NOMO-1 treated with DMSO at 0.1 percent for 48 hours (cell line): ENCODE results near the gene CRTAP.

ENCODE experiments used
- DNase-seq: peaks from one replicate; lab custom pipeline; 2025; ENCODE audit not compliant: unreplicated experiment; lab: John Stamatoyannopoulos, UW

The CRTAP gene

DNA sequence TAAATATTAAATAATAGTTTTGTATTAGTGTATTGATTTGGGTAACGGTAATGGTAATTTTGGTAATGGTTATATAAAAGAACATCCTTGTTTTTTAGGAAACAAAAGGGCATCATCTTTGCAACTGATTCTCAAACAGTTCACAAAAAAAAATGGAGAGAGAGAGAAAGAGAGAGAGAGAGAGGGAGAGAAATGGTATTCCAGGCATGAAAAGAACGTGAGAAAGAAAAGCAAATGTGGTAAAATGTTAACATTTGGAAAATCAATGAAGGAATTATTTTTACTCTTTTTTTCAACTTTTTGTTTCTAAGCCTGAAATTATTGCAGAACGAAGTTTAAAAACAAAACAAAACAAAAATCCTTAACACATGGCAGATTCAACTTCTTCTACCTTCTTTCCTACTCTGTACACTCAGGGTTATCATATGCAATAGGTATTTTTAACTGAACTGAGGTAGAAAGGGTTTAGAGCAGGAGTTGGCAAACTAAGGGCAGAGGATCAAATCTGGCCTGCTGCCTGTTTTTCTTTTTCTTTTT, 14.6 kb upstream of the CRTAP start:
- DNase-seq: no peak

DNA sequence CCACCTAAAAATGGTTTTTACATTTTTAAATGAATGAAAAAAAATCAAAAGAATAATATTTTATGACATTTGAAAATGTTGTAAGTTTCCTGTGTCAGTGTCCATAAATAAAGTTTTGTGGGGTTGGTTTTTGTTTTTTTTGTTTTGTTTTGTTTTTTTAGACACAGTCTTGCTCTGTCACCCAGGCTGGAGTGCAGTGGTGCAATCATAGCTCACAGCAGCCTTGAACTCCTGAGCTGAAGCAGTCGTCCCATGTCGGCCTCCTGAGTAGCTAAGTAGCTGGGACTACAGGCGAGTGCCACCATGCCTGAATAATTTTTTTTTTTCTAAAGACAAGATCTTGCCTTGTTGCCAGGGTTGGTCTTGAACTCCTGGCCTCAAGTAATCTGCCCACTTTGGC, 14.1 kb upstream of the CRTAP start:
- no peak for DNase-seq

DNA sequence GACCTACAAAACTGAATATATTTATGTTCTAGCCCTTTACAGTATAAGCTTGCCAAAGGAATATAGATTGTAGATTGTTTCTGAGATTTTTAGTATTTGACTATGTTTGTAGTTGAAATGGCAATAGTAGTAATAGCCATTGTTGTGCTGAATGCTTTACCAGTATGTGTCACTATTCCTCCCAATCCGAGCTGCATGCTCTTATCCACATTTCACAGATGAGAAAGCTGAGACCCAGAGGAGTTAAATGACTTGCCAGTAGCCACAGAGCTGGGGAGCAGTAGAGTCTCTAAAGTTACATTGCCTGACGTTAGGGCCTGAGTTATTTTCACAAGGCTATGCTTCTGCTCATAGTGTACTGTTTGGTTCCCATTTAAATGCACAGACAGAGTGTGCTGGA, 13.6 kb upstream of the CRTAP start:
- no peak for DNase-seq

DNA sequence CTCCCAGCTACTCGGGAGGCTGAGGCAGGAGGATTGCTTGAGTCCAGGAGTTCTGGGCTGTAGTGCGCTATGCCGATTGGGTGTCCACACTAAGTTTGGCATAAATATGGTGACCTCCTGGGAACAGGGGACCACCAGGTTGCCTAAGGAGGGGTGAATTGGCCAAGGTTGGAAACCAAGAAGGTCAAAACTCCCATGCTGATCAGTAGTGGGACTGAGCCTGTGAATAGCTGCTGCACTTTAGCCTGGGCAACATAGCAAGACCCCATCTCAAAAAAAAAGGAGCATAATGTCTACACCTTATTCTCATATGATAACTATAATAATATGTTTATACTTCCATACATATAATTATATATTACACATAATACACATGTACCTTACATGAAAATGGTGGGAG, 10.8 kb upstream of the CRTAP start:
- no peak for DNase-seq

DNA sequence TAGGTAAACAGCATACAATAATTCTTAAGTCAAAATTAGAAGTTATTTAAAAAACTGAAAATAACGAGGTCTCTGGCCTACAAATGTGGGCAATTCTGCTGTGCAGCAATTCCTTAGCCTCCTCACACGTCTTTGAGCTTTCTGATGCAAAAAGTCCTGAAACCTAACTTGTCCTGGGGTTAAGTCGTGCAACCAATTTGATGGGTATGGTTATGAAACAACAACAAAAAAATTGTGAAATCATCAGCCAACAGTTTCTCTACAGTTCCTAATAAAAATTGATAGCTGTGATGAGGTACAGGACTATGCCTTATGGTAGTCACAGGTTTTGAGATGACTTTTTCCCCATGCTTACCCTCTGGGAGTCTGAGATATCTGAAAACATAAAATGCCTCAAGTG, 10.3 kb upstream of the CRTAP start:
- peak; percentile 62 for DNase-seq

DNA sequence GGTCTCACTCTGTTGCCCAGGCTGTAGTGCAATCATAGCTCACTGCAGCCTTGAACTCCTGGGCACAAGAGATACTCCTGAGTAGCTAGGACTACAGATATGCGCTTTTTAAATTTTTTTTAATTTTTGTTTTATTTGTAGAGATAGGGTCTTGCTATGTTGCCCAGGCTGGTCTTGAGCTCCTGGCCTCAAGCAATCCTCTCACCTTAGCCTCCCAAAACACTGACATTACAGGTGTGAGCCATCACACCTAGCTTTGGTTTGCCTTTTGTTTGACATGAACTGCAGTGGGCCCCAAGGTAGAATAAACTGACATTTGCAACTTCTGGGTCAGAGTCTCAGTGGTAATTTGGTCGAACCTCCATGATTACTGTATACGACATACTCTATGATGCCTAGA, 9.0 kb upstream of the CRTAP start:
- no peak for DNase-seq

DNA sequence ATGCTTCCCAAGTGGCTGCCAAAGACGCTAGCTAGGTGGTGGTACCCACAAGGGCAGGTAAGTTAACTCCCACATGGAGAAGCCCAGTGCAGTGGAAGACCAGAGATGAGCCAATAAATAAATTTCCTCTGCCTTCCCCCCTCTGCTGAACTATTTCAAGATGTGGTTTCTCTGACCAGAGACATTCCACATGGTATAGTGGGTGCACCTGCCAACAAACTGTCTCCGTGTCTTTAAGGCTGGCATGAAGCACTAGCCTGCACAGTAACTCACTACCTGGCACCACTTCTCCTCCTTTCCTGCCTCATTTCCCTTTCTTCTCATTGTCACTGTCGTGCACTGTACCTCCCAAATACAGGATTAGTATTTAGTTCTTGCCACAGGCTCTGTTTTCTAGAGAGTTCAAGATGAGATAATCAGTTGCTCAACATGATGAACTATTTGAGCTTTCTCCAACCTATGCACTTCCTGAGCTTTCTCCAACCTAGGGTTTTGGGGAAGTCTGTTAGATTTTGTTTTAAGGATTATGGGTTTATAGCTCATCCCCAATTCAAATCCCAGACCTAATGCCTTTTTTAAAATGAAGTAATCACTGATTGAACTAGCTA, 8.4 kb upstream of the CRTAP start:
- DNase-seq: peak; percentile 19

DNA sequence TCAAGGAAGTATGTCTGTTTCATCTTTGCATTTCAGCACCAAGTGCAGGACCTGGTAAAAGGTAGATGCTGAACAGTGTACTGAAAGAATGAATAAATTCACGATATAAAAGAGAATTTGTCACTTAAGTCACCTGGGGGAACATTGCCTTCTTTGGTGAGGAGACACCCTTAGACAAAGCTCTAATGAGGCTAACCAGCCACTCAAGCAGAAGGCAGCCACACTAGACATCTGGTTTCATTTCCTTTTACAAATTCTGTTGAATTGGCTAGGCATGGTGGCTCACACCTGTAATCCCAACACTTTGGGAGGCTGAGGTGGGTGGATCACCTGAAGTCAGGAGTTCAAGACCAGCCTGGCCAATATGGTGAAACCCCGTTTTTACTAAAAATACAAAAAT, 7.0 kb upstream of the CRTAP start:
- DNase-seq: peak; percentile 54

DNA sequence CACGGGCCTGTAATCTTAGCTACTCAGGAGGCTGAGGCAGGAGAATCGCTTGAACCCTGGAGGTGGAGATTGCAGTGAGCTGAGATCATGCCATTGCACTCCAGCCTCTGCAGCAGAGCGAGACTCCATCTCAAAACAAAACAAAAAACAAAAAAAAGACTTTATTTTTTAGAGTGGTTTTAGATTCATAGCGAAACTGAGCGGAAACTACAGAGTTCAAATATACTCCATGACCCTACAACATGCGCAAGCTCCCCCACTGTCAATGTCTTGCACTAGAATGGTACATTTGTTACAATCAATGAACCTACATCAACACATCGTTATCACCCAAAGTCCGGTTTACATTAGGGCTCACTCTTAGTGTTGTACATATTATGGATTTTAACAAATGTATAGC, 2.2 kb upstream of the CRTAP start:
- DNase-seq: no peak

DNA sequence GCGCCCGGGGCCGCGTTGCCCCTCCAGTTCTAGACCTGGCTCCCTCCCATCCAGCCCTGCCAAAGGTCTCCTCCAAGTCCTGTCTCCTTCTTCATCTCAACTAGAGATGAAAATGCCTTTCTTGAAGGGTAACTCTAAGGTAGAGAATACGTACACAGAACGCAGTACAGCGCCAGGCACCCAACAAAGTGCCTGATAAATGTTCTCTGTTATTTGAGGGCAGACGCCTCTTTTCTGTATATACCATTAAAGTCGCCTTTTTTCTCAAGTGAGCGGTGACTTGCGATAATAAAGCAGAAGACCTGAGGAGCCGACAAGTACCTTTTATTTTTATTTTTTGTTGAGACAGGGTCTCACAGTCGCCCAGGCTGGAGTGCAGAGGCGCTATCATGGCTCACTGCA, 809 bp downstream of the CRTAP start:
- DNase-seq: no peak

DNA sequence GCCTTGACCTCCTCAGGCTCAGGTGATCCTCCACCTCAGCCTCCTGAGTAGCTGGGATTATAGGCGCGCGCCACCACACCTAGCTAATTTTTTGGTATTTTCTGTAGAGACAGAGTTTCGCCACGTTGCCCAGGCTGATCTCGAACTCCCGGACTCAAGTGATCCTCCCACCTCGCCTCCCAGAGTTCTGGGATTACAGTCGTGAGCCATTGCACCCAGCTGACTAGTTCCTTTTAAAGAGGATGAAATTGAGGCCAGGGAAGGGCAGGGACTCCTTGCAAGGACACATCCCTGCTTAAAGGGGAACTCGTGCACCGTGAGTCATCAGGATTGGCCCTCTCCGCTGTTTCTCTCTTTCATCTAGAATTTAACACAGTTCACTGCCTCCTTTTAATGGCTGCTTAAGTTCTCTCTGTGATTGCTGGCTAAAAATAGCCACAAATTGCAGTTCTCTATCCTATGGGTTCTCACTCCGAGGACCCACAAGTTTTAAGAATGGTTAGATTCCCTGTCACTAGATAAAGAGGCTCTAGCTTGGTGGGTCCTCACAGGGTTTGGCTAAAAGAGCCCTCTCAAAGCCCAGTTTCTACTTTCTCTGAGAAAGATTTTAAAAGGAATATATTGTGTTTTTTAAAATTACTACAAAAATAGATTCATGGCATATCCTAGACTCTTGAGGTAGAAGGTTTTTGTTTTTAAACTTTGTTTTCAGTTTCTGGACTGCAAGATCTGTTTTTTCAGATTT, 1.4 kb downstream of the CRTAP start:
- peak; percentile 89 for DNase-seq

DNA sequence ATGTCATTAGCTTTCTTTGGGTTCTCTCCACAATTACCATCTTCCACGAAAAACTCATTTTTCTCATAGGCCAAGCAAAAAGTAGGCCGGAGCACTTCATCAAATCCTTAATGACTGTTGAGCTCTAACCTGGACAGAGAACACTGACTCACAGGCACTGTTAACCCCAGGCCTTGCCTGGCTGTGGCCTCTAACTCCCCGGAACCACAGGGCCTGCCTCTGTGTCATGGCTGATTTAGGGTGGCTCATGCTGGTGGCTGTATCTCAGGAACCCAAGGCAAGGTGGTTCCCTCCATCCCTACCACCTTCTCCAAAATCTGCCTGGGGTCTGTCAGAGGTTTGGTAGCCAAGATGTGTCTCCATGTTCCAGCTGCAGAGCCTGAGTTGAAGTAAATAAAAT, 3.6 kb downstream of the CRTAP start:
- DNase-seq: no peak

DNA sequence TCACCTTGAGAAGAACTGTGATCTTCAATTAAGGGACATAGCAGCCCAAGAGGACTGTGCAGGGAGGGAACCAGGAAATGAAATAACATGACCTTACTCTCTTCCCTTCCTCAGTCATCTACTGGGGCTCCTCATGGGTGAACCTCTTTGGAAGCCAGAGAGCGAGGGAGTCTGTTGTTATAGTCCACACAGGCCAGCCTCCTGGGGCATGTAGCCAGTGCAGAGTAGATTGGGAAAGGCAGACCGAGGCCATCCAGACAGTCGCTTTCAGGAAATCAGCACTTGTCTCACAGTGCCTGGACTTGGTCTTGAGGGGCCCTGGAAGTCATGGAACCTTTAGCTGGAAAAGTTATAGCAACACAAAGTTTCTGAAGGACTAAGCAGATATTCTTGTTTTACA, 6.1 kb downstream of the CRTAP start:
- DNase-seq: no peak

DNA sequence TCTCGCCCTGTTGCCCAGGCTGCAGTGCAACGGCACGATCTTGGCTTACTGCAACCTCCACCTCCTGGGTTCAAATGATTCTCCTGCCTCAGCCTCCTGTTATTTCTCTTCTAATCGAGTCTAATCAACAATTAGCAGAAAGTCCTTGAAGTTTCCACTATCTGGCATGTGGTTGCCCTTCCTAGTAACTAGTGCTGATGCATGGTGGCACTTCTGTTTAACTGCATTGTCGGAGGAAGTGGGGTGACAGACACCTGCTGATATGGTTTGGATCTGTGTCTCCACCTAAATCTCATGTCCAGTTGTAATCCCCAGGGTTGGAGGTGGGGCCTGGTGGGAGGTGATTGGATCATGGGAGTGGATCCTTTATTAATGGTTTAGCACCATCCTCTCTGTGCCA, 9.2 kb downstream of the CRTAP start:
- no peak for DNase-seq

DNA sequence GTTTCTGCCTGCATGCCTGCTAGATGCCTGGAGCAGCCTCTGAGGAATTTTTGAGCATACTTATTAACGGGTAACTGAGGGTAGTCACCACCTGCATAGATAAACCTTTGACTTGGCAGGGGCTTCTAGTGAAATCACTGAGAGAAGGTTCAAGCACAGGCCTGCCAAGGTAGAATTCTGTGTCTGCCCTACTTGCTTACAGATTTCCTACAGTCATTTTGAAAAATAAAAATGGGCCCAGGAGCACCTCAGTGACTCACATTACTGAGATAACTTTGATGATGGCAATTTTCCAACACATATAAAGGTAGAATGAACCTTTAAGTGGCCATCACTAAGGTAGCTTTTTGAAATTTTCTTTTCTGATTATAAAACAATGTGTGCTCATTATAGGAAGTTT, 10.8 kb downstream of the CRTAP start:
- DNase-seq: no peak

DNA sequence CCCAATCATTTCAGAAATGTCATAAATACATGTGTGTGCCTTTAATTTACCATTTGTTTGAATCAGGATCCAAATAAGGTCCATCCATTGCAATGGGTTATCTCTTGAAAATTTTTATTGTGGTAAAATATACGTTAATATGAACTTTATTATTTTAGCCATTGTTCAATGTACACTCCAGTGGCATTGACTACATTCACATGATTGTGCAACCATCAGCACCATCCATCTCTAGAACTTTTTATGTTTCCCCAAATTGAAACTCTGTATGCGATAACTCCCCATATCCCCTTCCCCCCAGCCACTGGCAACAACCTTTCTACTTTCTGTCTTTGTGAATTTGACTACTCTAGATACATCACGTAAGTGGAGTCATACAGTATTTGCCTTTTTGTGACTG, 12.0 kb downstream of the CRTAP start:
- DNase-seq: no peak

DNA sequence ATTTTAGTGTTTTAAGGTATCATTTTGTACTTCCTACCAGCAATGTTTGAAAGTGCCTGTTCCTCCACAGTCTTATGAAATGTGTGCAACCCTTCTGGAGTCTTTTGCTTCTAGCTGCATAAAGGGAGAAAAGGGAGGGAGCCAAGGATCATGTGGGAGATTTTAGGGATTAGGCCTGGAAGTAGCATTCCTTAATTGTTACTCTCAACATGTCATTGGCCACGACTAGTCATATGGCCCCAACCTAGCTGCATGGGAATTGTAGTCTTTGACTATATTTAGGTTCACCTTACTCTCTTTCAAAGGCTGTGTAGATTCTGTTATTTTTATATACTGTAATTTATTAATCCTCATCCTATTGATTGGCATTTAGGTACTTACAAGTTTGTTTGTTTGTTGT, 14.9 kb downstream of the CRTAP start:
- DNase-seq: no peak

DNA sequence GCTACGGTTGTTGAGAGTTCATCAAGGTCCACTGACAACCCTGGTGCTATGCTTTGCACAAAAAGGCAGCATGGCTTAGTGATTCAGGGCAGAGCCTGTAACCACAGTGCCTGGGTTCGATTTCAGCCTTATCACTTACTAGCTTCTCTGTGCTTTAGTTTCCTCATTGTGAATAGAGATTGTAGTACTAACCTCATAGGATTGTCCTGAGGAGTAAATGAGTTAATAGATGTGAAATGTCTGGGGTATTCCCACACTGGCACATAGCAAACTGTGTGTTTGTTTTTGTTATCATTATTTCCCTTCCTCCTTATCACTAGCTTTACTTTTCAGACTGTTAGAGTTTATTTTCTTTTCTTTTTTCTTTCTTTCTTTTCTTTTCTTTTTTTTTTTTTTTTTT, 16.3 kb downstream of the CRTAP start:
- DNase-seq: no peak

DNA sequence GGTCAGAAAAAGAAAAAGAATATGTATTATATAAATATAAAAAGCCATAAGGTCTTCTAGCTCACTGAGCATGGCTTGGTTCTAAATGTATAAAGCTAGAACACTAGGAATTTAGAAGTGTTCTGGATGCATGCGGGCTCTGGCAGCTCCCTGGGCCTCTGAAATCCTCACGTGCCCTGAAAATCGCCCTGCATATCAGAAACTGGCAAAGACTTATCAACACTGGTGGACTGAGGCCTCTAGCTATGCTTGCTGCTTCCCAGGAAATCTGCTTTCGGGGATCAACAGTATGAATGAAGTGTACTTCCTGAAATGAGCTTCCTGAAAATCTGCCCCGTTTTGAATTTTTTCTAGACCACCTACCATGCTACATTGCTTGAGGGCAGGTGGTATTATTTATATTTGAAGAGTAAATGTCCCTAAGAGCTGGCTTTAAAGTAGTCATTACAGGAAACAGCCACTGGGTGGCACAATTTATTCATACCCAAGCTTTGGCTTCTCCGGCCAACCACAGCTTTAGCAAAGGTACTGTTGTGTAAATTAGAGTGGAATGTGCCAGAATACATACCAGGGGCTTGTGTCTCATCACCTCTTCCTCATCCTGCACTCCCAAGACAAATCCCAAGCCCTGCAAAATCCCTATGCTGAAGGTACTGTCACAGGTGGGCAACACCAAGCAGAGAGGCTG, 17.7 kb downstream of the CRTAP start:
- peak; percentile 53 for DNase-seq

DNA sequence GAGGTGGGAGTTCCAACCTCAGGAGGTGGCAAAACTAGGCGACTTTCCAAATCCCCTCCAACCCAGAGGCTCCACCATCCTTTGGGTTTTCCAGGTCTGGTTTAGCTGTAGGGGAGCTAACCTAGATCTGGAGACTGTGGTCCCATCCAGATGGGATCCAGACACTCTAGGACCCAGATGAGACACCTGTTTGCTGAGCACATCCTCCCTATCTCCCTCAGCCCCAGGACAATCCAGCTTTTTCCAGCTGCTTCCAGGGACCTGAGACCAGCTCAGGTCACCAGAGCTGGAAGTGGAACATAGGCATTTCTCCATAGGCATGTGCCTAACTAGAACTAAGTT, 18.2 kb downstream of the CRTAP start:
- no peak for DNase-seq

DNA sequence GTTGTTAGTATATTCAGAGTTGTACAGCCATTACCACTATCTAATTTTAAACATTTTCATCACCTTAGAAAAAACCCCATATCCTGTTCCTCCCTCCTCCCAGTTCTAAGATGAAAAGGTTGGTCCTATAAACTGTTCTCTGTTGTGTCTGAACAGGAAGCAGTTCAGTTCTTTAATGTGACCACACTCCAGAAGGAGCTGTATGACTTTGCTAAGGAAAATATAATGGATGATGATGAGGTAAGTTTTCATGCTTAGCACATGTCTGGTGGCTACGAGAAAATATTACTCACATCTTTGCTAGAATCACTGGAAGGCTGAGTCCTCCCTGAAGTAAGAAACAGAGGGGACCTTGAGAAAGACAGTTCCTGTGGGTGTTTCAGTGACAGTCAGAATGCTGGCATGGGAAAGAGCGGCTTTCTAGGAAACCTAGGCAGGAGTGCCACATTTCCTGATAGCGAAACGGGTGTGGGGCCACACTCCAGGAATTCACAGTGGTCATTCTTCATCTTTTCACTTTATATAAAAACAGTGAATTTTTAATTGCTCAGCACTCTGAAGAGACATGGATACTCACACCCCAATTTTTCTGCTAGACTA, 20.3 kb downstream of the CRTAP start:
- no peak for DNase-seq

DNA sequence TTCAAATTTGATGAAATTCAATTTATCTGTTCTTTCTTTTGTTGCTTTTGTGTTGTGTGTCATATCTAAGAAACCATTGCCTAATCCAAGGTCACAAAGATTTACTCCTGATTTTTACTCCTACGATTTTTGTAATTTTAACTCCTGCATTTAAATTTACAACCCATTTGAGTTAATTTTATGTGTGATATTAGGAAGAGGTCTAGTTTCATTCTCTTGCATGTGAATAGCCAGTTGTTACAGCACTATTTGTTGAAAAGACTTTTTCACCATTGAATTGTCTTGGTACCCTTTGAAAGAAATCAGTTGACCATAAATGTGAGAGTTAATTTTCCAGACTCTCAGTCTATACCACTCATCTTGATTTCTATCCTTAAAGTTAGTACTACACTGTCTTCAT, 23.9 kb downstream of the CRTAP start:
- DNase-seq: no peak
